ENCODE measurements around the gene ITCH.
"Not testable (repeated sequence)": the region's sequence is repeated elsewhere in the genome, so short reads cannot be mapped to it uniquely, and the experiment has no call there.

The ITCH gene

DNA sequence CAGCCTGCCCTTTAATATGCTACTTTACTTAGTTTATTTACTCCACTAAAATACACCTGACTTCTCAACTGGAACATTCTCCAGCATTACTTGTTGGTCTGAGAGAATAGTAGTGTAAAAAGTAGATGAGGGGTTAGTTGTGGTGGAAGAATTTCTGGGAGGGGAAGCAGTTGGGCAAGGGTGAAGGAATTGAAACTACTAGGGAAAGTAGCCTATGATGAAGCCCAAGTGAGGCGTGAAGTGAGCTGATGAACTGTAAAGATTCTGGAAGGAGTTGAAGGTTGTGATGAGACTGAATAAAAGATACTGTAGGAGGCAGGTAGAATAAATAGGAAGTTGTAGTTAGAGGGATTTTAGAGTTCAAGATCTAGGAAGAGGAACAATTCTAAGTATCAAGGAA lies 72.5 kb downstream of the ITCH start:
- FAIRE-seq (peak; percentile 47), DNase-seq (ENCODE audit: insufficient read length, low spot score) (no peak)
- TF ChIP-seq SPI1 (IDR thresholded peaks at IDR 0.05; ENCODE audit: low read depth, low read length) (peak; percentile 39; the same call in 1 of the 2 replicates), TAF1 (IDR thresholded peaks at IDR 0.05; ENCODE audit: low read depth, low read length) (no peak)

DNA sequence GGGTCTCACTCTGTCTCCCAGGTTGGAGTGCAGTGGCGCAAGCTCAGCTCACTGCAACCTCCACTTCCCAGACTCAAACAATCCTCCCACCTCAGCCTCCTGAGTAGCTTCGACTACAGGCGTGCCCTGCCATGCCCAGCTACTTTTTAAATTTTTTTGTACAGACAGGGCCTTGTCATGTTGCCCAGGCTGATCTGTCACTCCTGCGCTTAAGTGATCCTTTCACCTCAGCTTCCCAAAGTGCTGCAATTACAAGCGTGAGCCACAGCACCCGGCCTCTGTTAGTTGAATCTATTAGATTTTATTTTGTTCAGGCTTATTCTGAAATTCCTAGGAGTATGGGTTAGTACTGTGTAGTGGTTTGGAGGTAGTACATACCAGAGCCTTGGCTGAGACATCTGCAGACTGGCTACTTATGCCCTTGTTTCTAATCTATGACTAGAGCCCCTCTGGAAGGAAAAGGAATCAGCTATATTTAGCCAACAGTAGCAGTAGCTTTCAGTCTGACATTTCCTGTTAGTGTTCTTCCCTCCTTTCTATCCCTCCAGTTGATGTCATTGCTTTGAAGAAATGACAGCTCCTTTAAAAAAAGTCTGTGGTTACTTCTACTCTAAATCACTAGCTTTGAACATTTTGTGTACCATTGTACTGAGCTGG lies 74.4 kb downstream of the ITCH start:
- FAIRE-seq (no peak), DNase-seq (ENCODE audit: insufficient read length, low spot score) (no peak)
- TF ChIP-seq POU2F2 (IDR thresholded peaks at IDR 0.05; ENCODE audit: low read depth, low read length) = no peak
- no peak for TF ChIP-seq POLR2A (IDR thresholded peaks at IDR 0.05; ENCODE audit: low read depth, low read length)

DNA sequence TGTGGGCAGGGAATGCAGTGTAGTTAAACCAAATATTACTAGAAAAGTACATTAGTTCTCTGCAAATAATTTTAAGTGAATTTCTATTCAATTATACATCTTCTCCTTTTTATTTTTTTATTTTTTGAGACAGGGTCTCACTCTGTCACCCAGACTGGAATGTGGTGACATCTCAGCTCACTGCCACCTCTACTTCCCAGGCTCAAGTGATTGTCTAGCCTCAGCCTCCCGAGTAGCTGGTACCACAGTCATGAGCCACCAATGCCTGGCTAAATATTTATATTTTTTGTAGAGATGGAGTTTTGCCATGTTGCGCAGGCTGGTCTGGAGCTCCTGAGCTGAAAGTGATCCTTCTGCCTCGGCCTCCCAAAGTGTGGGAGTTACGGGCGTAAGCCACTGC lies 76.1 kb downstream of the ITCH start:
- DNase-seq (ENCODE audit: insufficient read length, low spot score) (no peak), FAIRE-seq (no peak)
- TF ChIP-seq POLR2A (IDR thresholded peaks at IDR 0.05; ENCODE audit: low read depth, low read length) = no peak
- TF ChIP-seq TAF1 (IDR thresholded peaks at IDR 0.05; ENCODE audit: low read depth, low read length) = no peak
- no peak for TF ChIP-seq POU2F2 (IDR thresholded peaks at IDR 0.05; ENCODE audit: low read depth, low read length)
- no peak for TF ChIP-seq SPI1 (IDR thresholded peaks at IDR 0.05; ENCODE audit: low read depth, low read length)
- TF ChIP-seq POLR2AphosphoS5 (IDR thresholded peaks at IDR 0.05; ENCODE audit: low read depth, low read length) = no peak
- no peak for TF ChIP-seq PAX5 (IDR thresholded peaks at IDR 0.05; ENCODE audit: insufficient read depth, low read length, severe bottlenecking)

DNA sequence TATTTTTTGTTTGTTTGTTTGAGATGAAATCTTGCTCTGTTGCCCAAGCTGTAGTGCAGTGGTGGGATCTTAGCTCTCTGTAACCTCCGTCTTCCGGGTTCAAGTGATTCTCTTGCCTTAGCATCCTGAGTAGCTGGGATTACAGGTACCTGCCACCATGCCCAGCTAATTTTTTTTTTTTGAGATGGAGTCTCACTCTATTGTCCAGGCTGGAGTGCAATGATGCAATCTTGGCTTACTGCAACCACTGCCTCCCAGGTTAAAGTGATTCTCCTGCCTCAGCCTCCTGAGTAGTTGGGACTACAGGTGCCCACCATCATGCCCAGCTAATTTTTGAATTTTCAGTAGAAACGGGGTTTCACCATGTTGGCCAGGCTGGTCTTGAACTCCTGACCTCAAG lies 78.3 kb downstream of the ITCH start:
- DNase-seq (ENCODE audit: insufficient read length, low spot score); FAIRE-seq: not testable (repeated sequence)

DNA sequence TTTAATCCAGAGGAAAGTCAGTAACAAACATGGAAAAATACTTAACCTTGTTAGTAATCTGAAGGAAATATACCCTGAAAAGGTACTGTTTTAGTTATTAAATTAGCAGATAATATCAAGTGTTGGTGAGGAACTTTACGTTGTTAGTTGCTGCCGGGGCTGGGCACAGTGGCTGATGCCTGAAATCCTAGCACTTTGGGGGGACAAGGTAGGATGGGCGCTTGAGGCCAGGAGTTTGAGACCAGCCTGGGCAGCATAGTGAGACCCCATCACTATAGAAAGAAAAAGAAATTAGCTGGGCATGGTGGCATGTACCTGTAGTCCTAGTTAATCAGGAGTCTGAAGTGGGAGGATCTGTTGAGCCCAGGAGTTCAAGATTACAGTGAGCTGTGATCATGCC lies 80.5 kb downstream of the ITCH start:
- FAIRE-seq (no peak), DNase-seq (ENCODE audit: insufficient read length, low spot score) (no peak)
- TF ChIP-seq SPI1 (IDR thresholded peaks at IDR 0.05; ENCODE audit: low read depth, low read length) = no peak
- TF ChIP-seq TAF1 (IDR thresholded peaks at IDR 0.05; ENCODE audit: low read depth, low read length) = no peak
- no peak for TF ChIP-seq POLR2AphosphoS5 (IDR thresholded peaks at IDR 0.05; ENCODE audit: low read depth, low read length)
- no peak for TF ChIP-seq PAX5 (IDR thresholded peaks at IDR 0.05; ENCODE audit: insufficient read depth, low read length, severe bottlenecking)
- TF ChIP-seq POLR2A (IDR thresholded peaks at IDR 0.05; ENCODE audit: low read depth, low read length) = no peak
- no peak for TF ChIP-seq POU2F2 (IDR thresholded peaks at IDR 0.05; ENCODE audit: low read depth, low read length)

DNA sequence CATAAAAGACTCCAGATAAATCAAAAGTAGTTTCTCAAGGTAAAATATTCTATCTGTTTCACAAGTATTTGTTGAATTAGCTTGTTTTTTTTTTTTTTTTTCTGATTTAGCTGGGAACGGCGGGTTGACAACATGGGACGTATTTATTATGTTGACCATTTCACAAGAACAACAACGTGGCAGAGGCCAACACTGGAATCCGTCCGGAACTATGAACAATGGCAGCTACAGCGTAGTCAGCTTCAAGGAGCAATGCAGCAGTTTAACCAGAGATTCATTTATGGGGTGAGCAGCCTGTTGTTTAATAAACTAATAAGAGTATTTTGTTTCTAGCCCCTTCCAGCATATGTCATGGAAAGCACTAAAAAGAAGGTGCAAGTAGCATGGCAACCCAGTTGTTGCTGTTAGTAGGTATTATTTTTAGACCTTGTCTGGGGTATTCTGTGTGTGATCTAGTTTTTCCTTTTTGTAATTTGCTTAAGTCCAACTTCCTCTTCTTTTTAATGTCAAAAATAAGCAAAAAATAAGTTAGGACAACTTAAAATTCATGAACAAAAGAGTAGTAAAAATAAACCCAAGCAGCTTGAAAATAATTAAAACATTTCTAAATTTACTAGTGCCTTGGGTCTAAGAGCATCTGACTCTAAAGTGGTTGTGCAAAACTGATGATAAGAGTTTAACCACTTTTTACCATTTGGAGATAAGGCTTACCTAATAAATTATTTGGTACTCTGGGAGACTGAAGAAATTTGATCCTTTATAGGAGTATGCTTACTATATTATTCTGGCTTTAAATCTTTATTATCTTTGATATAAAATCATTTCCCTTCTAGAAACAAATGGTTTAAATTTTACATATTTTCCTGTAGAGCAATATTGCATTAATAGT lies 82.3 kb downstream of the ITCH start:
- DNase-seq (ENCODE audit: insufficient read length, low spot score) (no peak), FAIRE-seq (no peak)
- TF ChIP-seq TAF1 (IDR thresholded peaks at IDR 0.05; ENCODE audit: low read depth, low read length) (no peak), POLR2A (IDR thresholded peaks at IDR 0.05; ENCODE audit: low read depth, low read length) (no peak), SPI1 (IDR thresholded peaks at IDR 0.05; ENCODE audit: low read depth, low read length) (no peak), POU2F2 (IDR thresholded peaks at IDR 0.05; ENCODE audit: low read depth, low read length) (no peak), POLR2AphosphoS5 (IDR thresholded peaks at IDR 0.05; ENCODE audit: low read depth, low read length) (no peak), PAX5 (IDR thresholded peaks at IDR 0.05; ENCODE audit: insufficient read depth, low read length, severe bottlenecking) (no peak)

DNA sequence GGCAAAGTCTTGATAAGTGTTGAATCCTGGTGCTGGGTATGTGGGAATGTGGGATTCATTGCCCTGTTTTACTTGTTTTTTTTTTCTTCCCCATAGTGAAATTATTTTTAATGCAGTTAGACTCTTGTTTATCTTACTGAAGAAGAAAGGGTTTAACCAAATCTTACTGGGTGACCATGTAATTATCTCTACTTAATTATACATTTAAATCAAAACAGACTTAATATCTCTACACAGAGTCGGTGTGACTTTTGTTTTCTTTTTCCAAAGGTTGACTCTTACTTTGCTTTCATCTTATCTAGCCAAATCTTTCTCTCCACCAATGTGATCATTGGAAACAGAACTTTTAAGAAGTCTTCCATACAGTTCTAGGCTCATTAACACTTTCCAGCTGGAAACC lies 85.4 kb downstream of the ITCH start:
- TF ChIP-seq POLR2AphosphoS5 (IDR thresholded peaks at IDR 0.05; ENCODE audit: low read depth, low read length) (no peak), SPI1 (IDR thresholded peaks at IDR 0.05; ENCODE audit: low read depth, low read length) (no peak), POU2F2 (IDR thresholded peaks at IDR 0.05; ENCODE audit: low read depth, low read length) (no peak), PAX5 (IDR thresholded peaks at IDR 0.05; ENCODE audit: insufficient read depth, low read length, severe bottlenecking) (no peak), TAF1 (IDR thresholded peaks at IDR 0.05; ENCODE audit: low read depth, low read length) (no peak)
- FAIRE-seq (no peak), DNase-seq (ENCODE audit: insufficient read length, low spot score) (no peak)

DNA sequence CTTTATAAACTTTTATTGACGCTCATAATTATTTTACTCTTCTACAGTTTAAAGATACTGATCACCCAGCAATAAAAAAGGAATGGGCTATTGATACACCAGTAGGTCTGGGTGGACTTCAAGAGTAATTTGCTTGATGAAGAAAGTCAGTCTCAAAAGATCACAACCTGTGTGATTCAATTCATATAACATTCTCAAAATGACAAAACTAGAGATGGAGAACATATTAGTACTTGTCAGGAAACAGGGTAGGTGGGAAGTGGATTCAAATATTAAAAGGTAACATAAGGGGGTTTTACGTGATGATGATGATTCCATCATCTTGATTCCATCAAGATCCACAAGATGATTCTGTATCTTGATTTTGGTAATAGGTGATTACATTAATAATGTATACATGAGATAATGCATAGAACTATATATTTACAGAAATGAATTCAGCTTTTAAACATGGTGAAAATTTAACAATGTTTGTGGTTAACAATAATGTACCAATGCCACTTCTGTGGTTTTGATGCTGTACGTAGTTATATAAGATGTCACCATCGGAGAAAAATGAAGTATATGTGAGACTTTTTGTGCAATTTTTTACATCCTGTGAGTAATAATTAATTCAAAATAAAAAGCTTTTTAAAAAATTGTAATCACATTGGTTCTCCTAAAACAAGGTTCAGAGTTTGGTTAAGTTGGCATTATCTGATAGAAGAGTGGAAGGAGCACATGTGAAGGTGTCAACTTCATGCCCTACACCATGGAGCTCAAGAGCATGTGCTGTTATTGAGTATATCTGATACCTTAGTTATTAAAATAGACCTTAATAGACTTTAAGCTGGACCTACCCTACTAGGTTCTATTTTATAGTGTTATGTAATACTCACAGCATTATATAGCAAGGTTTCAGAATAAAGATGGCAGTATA lies 86.9 kb downstream of the ITCH start:
- DNase-seq (ENCODE audit: insufficient read length, low spot score) (no peak), FAIRE-seq (peak; percentile 16)
- TF ChIP-seq PAX5 (IDR thresholded peaks at IDR 0.05; ENCODE audit: insufficient read depth, low read length, severe bottlenecking) = no peak
- no peak for TF ChIP-seq SPI1 (IDR thresholded peaks at IDR 0.05; ENCODE audit: low read depth, low read length)
- TF ChIP-seq POU2F2 (IDR thresholded peaks at IDR 0.05; ENCODE audit: low read depth, low read length) = no peak
- no peak for TF ChIP-seq POLR2A (IDR thresholded peaks at IDR 0.05; ENCODE audit: low read depth, low read length)
- no peak for TF ChIP-seq POLR2AphosphoS5 (IDR thresholded peaks at IDR 0.05; ENCODE audit: low read depth, low read length)
- no peak for TF ChIP-seq TAF1 (IDR thresholded peaks at IDR 0.05; ENCODE audit: low read depth, low read length)

DNA sequence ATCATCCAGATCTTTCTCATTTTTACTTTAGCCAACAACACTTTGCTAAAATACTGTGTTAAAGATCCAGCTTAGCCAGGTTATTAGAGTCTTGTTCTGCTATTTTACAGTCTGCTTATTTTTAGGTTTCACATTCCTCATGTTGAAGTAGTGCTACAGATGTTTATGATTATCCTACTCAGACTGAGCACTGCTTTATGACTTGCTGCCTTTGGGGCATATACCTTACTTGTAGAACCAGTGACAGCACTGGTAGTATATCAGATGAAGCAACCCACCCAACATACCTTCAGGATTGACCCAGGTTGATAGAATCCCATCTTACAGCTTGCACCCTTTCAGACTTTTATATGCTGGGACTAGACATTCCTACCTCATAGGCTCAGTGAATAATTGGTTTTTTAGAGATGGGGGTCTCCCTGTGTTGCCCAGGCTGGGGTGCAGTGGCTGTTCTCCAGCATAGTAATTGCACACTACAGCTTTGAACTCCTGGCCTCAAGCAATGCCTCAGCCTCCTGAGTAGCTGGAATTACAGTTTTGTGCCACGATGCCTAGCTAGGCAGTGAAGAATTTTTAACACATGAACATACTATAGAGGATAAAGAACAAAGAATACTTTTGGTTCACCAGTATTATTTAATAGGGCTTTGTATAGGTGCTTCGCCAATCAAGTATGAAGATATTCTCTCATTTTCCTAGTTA lies 89.4 kb downstream of the ITCH start:
- FAIRE-seq (no peak), DNase-seq (ENCODE audit: insufficient read length, low spot score) (no peak)
- TF ChIP-seq PAX5 (IDR thresholded peaks at IDR 0.05; ENCODE audit: insufficient read depth, low read length, severe bottlenecking) (no peak), POLR2A (IDR thresholded peaks at IDR 0.05; ENCODE audit: low read depth, low read length) (no peak), SPI1 (IDR thresholded peaks at IDR 0.05; ENCODE audit: low read depth, low read length) (no peak), POLR2AphosphoS5 (IDR thresholded peaks at IDR 0.05; ENCODE audit: low read depth, low read length) (no peak), POU2F2 (IDR thresholded peaks at IDR 0.05; ENCODE audit: low read depth, low read length) (no peak), TAF1 (IDR thresholded peaks at IDR 0.05; ENCODE audit: low read depth, low read length) (no peak)

All from GM12891 (cell line).